DMS79 (cell line): Measurements from ENCODE around the gene PADI6.
"Not testable (repeated sequence)": the region's sequence is repeated elsewhere in the genome, so short reads cannot be mapped to it uniquely, and the experiment has no call there.

Source experiments
- DNase-seq: peaks from one replicate; lab custom pipeline; 2025; lab: John Stamatoyannopoulos, UW

The PADI6 gene

GRCh38 chr1:17371896-17372295, at the start of gene PADI6:
TSS of gene PADI6 (plus strand) at chr1:17372196. CDS start at chr1:17372246, 50 bp downstream.
- no peak for DNase-seq

GRCh38 chr1:17328855-17329254, 43.1 kb upstream of the PADI6 start:
- DNase-seq: no peak

- DNase-seq: no peak
Measured at GRCh38 chr1:17329610-17330009, 42.4 kb upstream of the PADI6 start.

GRCh38 chr1:17330856-17331255, 41.1 kb upstream of the PADI6 start:
- DNase-seq: no peak

GRCh38 chr1:17333081-17333480, 38.9 kb upstream of the PADI6 start:
- DNase-seq: no peak

- DNase-seq: no peak
Measured at GRCh38 chr1:17335821-17336710, 35.9 kb upstream of the PADI6 start.

GRCh38 chr1:17338706-17339493, 33.1 kb upstream of the PADI6 start:
- DNase-seq: peak; percentile 13

- DNase-seq: no peak
Measured at GRCh38 chr1:17339521-17339920, 32.5 kb upstream of the PADI6 start.

GRCh38 chr1:17340358-17340757, 31.6 kb upstream of the PADI6 start:
- DNase-seq: no peak

- DNase-seq: no peak
Measured at GRCh38 chr1:17342014-17342441, 30.0 kb upstream of the PADI6 start.

GRCh38 chr1:17345506-17345905, 26.5 kb upstream of the PADI6 start:
- DNase-seq: not testable (repeated sequence)

GRCh38 chr1:17346046-17346789, 25.8 kb upstream of the PADI6 start:
- no peak for DNase-seq

GRCh38 chr1:17347769-17348592, 24.0 kb upstream of the PADI6 start:
- no peak for DNase-seq

GRCh38 chr1:17348593-17349234, 23.3 kb upstream of the PADI6 start:
- no peak for DNase-seq

GRCh38 chr1:17350083-17350482, 21.9 kb upstream of the PADI6 start:
- no peak for DNase-seq

GRCh38 chr1:17350928-17351446, 21.0 kb upstream of the PADI6 start:
- DNase-seq: no peak

- DNase-seq: no peak
Measured at GRCh38 chr1:17351598-17352324, 20.2 kb upstream of the PADI6 start.

- no peak for DNase-seq
Measured at GRCh38 chr1:17352419-17352909, 19.5 kb upstream of the PADI6 start.

GRCh38 chr1:17355898-17356297, 16.1 kb upstream of the PADI6 start:
- no peak for DNase-seq
